Duodenal mucosa (tissue), 2 donors: ENCODE data around the gene PDLIM5.
"Not testable (repeated sequence)": the region's sequence is repeated elsewhere in the genome, so short reads cannot be mapped to it uniquely, and the experiment has no call there.

Experiments used
- H3K27ac ChIP-seq: one replicate; pipeline ENCODE4 v1.7.0; 2013; ENCODE audit warnings: low read depth, low read length
- H3K27me3 ChIP-seq, 2 donors: one replicate each; pipeline ENCODE4 v1.7.0; 2013; ENCODE audit warnings: low read length in 2 of 2, control low read depth in 1 of 2; ENCODE audit not compliant: insufficient read depth in 2 of 2, control insufficient read depth in 1 of 2
- H3K36me3 ChIP-seq, 2 donors: one replicate each; pipeline ENCODE4 v1.7.0; 2013; ENCODE audit warnings: low read length in 2 of 2, control low read depth in 1 of 2; ENCODE audit not compliant: insufficient read depth in 2 of 2, control insufficient read depth in 1 of 2
- H3K4me1 ChIP-seq, 2 donors: one replicate each; pipeline ENCODE4 v1.7.0; 2013; ENCODE audit warnings: low read length in 2 of 2, control low read depth in 1 of 2; ENCODE audit not compliant: insufficient read depth in 2 of 2, control insufficient read depth in 1 of 2
- H3K4me3 ChIP-seq, 2 donors: one replicate each; pipeline ENCODE4 v1.7.0; 2013; ENCODE audit warnings: low read length in 2 of 2, low read depth in 1 of 2
- H3K9ac ChIP-seq, 2 donors: one replicate each; pipeline ENCODE4 v1.7.0; 2013; ENCODE audit warnings: low read length in 2 of 2, low read depth in 1 of 2
- H3K9me3 ChIP-seq, 2 donors: one replicate each; pipeline ENCODE4 v1.7.0; 2013; ENCODE audit warnings: low read length in 2 of 2, control low read depth in 1 of 2; ENCODE audit not compliant: control insufficient read depth in 1 of 2

Gene PDLIM5, protein sequence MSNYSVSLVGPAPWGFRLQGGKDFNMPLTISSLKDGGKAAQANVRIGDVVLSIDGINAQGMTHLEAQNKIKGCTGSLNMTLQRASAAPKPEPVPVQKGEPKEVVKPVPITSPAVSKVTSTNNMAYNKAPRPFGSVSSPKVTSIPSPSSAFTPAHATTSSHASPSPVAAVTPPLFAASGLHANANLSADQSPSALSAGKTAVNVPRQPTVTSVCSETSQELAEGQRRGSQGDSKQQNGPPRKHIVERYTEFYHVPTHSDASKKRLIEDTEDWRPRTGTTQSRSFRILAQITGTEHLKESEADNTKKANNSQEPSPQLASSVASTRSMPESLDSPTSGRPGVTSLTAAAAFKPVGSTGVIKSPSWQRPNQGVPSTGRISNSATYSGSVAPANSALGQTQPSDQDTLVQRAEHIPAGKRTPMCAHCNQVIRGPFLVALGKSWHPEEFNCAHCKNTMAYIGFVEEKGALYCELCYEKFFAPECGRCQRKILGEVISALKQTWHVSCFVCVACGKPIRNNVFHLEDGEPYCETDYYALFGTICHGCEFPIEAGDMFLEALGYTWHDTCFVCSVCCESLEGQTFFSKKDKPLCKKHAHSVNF

DNA sequence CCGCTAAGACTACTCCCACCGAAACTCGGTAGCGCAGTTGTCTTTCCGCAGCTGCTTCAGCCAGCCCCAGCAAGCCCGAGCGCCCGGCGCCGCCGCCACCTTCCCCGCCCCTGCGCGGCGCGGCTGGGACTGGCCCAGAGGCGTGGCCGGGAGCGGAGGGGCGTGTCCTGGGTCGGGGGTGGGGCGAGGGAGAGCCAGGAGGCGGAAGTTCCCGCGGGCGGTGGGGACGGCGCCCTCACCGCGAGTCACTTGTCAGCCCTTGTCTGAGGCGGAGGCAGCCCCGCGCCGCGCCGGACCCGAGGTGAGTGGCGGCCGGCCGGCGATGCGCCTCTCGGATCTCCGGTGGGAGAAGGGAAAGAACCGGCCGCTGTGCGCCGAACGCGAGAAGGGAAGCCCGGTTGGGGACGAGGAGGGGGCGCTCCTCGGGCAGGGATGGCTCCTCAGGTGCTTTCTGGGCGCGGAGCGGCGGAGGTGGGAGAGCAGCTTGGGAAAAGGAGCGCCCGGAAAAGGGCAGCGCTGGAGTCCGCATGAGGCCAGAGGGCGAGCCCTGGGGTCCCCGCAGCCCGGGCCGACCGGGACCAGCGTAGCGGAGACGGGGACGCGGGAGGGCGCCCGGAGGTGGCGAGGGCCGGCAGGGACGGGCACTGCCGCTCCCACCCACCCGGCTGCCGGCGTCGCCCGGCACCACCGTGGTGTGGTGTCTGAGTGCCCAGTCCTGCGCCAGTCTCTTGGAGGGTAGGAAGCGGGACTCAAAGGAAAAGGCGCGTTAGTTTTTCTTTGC, at the start of gene PDLIM5:
Gene PDLIM5 (plus strand): TSS at position 248 of the 781 bp plus-strand sequence. CDS start 3,347 bp downstream, outside the sequence.
- peak within 1 kb of the TSS; percentile 95 for H3K27ac ChIP-seq
- H3K4me3 ChIP-seq, result peak within 1 kb of the TSS; percentile 78 to 87
- H3K4me1 ChIP-seq, result peaks cover 12 to 31% of the 10 kb centered on the region in 2 donors
- peaks cover 4 to 5% of the 10 kb centered on the region in 2 donors for H3K36me3 ChIP-seq
- no peaks in the 10 kb centered on the region for H3K9me3 ChIP-seq
- peak within 1 kb of the TSS; percentile 74 to 95 for H3K9ac ChIP-seq
- H3K27me3 ChIP-seq, result no peaks in the 10 kb centered on the region

DNA sequence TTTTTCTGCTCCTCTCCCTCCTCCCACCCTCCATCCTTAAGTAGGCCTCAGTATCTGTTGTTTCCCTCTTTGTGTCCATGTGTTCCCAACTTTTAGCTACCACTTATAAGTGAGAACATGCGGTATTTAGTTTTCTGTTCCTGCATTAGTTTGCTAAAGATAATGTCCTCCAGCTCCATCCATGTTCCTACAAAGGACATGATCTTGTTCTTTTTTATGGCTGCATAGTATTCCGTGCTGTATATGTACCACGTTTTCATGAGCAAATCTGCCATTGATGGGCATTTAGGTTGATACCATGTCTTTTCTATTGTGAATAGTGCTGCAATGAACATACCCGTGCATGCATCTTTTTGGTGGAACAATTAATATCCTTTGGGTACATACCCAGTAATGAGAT, 49.3 kb upstream of the PDLIM5 start:
- H3K9ac ChIP-seq, H3K9me3 ChIP-seq, H3K4me3 ChIP-seq, H3K4me1 ChIP-seq, H3K27me3 ChIP-seq, H3K27ac ChIP-seq, H3K36me3 ChIP-seq: not testable (repeated sequence)

DNA sequence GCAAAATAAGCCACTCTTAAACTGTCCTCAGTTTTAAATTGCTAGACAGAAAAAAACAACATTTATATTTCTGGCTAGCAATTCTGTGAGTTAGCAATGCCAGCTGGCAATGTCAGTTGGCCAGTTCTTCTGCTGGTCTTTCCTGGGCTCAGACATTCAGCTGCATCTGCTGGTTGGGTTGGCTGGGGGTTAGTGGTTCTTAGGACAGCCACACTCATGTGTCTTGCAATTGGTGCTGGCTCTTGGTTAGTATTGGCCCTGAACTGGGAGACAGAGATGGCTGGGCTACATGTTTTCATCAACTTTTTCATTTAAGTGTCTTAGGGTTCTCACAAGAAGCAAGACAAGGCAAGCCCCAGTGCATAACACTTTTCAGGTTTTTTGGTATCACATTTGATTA, 48.0 kb upstream of the PDLIM5 start:
- Histone ChIP-seq H3K9ac (no peak overlapping the region), H3K27ac (no peak overlapping the region), H3K9me3 (no peaks in the 10 kb centered on the region), H3K4me1 (no peaks in the 10 kb centered on the region), H3K36me3 (no peaks in the 10 kb centered on the region), H3K27me3 (no peaks in the 10 kb centered on the region), H3K4me3 (no peak overlapping the region)

DNA sequence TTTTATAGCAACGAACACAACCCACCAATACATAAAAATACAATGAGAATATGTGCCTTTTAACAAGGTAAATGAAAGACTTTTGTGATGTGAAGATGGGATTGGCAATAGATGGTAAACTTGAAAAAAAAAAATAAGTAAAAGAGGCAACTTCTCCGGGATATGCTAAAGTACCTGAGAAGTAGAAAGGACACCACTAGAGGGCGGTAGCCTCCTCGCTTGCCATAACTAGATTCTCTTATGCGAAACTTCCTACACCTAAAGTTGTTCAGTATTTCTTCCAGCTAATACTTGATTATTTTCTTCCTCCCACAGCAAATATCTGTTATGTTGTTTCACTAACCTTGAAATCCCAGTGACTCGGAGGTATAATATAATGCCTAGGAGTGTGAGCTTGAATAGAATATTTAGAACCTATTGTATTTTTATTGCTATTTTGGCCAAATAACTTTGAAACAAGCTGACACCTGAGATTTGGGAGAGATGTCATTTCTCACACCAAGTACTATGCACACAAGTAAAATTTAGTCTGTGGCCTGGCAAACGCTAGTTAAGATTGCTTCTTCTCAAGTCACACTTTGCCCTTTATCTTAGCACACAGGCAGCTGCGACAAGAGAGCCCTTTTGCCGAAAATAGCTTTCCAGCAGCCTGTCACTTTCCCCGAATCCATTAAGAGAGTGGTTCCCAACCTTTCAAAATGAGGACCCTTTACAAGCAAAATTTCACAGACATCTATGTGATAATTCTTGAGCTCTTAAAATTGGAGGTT, 44.9 kb upstream of the PDLIM5 start:
- no peaks in the 10 kb centered on the region for H3K36me3 ChIP-seq
- no peak overlapping the region for H3K4me3 ChIP-seq
- no peaks in the 10 kb centered on the region for H3K27me3 ChIP-seq
- no peaks in the 10 kb centered on the region for H3K9me3 ChIP-seq
- H3K27ac ChIP-seq, result no peak overlapping the region
- H3K9ac ChIP-seq, result no peak overlapping the region
- H3K4me1 ChIP-seq, result no peaks in the 10 kb centered on the region

DNA sequence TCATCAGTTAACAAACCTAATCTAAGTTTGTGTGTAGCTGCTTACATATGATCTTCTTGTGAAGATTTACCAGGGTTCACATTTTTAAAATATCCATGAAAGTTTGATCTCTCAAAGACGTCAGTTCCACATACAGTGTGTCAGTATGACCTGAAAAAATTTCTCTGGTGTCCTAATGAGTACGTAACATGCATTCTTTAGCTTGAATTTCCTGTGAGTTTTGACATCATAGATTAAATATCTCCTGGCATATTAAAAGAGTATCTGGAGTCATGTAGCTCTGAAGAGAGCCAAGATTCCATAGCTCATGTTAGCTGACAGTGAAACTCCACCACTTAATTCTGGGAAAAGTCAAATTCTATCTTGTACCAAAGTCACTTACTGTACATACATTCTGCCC, 43.9 kb upstream of the PDLIM5 start:
- H3K27me3 ChIP-seq, result no peaks in the 10 kb centered on the region
- peaks cover 4% of the 10 kb centered on the region in 2 donors for H3K4me1 ChIP-seq
- no peaks in the 10 kb centered on the region for H3K36me3 ChIP-seq
- no peaks in the 10 kb centered on the region for H3K9me3 ChIP-seq
- H3K4me3 ChIP-seq, result no peak overlapping the region
- H3K27ac ChIP-seq, result no peak overlapping the region
- no peak overlapping the region for H3K9ac ChIP-seq

DNA sequence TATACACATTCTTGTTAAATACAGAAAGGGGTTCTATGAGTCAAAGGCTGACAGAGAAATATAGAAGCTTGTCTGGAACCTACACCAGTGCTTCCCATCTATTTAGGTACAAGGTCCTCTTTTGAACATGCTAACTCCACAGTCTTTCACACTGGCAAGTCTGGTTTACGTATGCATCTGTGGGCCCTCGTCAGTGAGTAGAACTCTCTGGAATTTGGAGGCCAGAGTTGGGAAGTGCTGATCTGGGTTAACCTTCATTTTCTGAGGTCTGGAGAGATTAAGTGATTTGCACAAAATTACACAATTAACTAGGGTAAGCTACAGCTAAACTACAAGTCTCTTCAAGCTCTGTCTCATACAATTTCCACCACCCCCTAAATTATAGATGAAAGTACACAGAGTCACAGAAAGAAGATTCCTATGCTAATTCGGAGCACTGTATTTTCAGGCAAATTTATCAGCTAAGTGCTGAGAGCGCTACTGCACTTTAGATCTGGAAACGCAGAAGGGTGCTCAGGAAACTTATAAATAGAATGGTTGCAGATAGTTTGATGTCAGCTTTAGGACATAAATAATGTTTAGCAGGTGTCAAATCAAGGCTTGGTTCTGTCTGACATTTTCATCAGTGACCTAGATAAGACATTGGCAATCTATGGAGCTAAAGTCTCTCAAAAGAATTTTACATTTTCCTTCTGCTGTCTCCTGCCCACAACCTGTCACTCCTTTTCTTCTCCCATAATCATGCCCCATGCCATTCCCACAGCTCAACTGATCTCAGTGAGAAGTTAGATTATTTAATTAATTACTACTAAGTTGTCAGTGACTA, 43.0 kb upstream of the PDLIM5 start:
- no peak overlapping the region for H3K9ac ChIP-seq
- no peak overlapping the region for H3K4me3 ChIP-seq
- H3K27me3 ChIP-seq, result no peaks in the 10 kb centered on the region
- peaks cover 5 to 7% of the 10 kb centered on the region in 2 donors for H3K4me1 ChIP-seq
- no peaks in the 10 kb centered on the region for H3K36me3 ChIP-seq
- H3K9me3 ChIP-seq, result no peaks in the 10 kb centered on the region
- no peak overlapping the region for H3K27ac ChIP-seq

DNA sequence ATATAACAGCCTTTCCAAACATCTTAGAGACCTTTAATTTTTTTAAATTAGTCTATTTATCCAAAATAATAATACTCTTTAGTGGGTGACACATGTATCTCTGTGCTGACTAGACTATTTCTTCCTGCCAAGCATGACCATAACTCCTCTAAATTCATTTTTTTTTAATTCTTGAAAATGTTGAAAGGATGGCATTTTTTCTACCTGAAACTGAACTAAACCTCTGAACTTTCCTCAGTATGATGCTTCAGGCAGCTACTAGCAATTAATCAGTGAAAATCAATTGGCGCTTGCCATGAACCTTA, 42.4 kb upstream of the PDLIM5 start:
- no peak overlapping the region for H3K27ac ChIP-seq
- H3K36me3 ChIP-seq, result no peaks in the 10 kb centered on the region
- H3K9me3 ChIP-seq, result no peaks in the 10 kb centered on the region
- no peaks in the 10 kb centered on the region for H3K27me3 ChIP-seq
- H3K4me3 ChIP-seq, result no peak overlapping the region
- peaks cover 5 to 7% of the 10 kb centered on the region in 2 donors for H3K4me1 ChIP-seq
- H3K9ac ChIP-seq, result no peak overlapping the region

DNA sequence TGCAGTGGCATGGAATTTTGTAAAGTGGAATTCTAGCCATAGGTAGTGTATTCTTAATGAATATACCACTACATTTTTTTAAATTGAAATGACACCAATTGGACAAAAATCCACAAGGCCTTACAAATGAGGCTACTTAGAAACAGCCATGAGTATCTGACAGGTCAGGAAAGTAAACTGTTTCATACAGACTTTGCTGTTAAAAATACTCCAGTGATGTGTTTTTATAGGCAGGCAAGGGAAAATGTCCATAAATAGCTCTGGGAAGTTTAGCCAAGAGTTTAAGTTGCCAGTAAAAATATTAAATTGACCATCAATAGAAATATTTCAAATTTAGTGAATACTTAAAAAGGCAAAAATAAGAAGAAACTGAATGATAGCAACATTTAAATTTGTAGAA, 41.8 kb upstream of the PDLIM5 start:
- Histone ChIP-seq H3K36me3 (no peaks in the 10 kb centered on the region), H3K4me1 (peaks cover 5 to 7% of the 10 kb centered on the region in 2 donors), H3K27me3 (no peaks in the 10 kb centered on the region), H3K4me3 (no peak overlapping the region), H3K9me3 (no peaks in the 10 kb centered on the region), H3K9ac (no peak overlapping the region), H3K27ac (no peak overlapping the region)

DNA sequence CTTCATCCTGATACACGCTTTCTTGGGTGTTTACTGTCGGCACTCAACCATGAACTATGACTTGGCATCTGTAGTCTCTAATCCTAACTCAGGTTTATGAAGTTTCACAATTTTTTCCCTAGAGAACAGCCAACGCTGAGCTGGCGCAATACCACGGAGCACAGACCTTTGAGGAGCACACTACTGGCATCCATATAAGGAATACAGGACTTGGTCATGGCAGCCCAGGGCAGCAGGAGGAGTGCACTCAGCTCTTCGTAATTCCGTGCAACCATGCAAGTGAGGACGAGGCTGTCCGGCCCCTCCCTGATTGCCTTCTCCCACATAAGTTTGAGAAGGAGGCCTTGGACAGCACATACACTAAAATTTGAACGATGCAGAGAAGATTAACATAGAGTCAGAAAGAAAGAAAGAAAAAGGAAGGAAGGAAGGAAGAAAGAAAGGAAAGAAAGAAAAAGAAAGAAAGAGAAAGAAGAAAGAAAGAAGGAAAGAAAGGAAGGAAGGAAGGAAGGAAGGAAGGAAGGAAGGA, 41.0 kb upstream of the PDLIM5 start:
- no peak overlapping the region for H3K9ac ChIP-seq
- H3K27me3 ChIP-seq, result no peaks in the 10 kb centered on the region
- H3K4me1 ChIP-seq, result peaks cover 5 to 7% of the 10 kb centered on the region in 2 donors
- H3K36me3 ChIP-seq, result no peaks in the 10 kb centered on the region
- H3K9me3 ChIP-seq, result no peaks in the 10 kb centered on the region
- no peak overlapping the region for H3K4me3 ChIP-seq
- no peak overlapping the region for H3K27ac ChIP-seq
